K562 (cell line): ENCODE measurements around the gene ARL6IP4. TPM values are rescaled to one million over a fixed set of nuclear protein-coding genes. Genes with fewer than 3 reads are reported as not detected.
A peak's percentile ranks its signal among the peaks of the same experiment; 100 is the strongest.

Experiments used
- BRD4 ChIP-seq: fragments of 200-600 bp; sonication (generic); IDR thresholded peaks from 2 replicates; pipeline ENCODE4 v1.6.1; 2017; ENCODE audit warnings: inconsistent platforms
- GTF2F1 ChIP-seq: IDR thresholded peaks from 2 replicates; pipeline ENCODE4 v1.6.1; 2011; ENCODE audit warnings: low read depth, low read length, improper control_type of control experiment
- NFIC ChIP-seq: fragments of 450-650 bp; IDR thresholded peaks from 2 replicates; pipeline ENCODE4 v1.6.1; 2017; ENCODE audit warnings: mild to moderate bottlenecking, inconsistent platforms
- RBBP5 ChIP-seq: fragments of 200-600 bp; sonication (generic); IDR thresholded peaks from 2 replicates; pipeline ENCODE4 v1.6.1; 2012; ENCODE audit warnings: borderline replicate concordance, mild to moderate bottlenecking, low read length, control low read depth, inconsistent platforms; ENCODE audit not compliant: insufficient read depth, poor library complexity, severe bottlenecking
- SMAD2 ChIP-seq: fragments of 150-350 bp; IDR thresholded peaks from 2 replicates; pipeline ENCODE4 v1.6.1; 2014; ENCODE audit warnings: low read depth, mild to moderate bottlenecking, low read length
- SMC3 ChIP-seq: conservative IDR thresholded peaks from 2 replicates; pipeline ENCODE4 v1.6.1; 2011; ENCODE audit warnings: low read depth, low read length, improper control_type of control experiment; ENCODE audit not compliant: insufficient read depth
- ZNF830 ChIP-seq: fragments of 250-450 bp; sonication (Bioruptor Pico); IDR thresholded peaks from 2 replicates; pipeline ENCODE4 v1.5.0; 2021; ENCODE audit warnings: mild to moderate bottlenecking
- polyA plus RNA-seq, 8 experiments: library from polyadenylated mRNA; depleted of rRNA in 4 of 8; stranded (reverse) in 5 of 8; unstranded in 3 of 8; fragments of >200 nt; fragmentation: Nextera tagmentation in 2 of 8; fragmentation: Illumina TruSeq in 1 of 8; extraction: Ambion mirVana in 2 of 8; extraction: Trizol in 1 of 8; gene quantifications; 2 replicates each; pipeline versions ENCODE4 v1.2.1 to v1.2.3, GENCODE V29; 2011 to 2014; ENCODE audit warnings: inconsistent platforms in 1 of 8, missing spikeins in 1 of 8
- total RNA-seq, 7 experiments: library from RNA; depleted of rRNA in 6 of 7; stranded (reverse); fragments of >200 nt in 6 of 7; fragmentation: Illumina TruSeq in 2 of 7; extraction: Trizol in 2 of 7; gene quantifications; 2 replicates each; pipeline versions ENCODE4 v1.2.1 to v1.2.3, GENCODE V29; 2011 to 2021; ENCODE audit warnings: low replicate concordance in 1 of 7
- TF ChIP-seq, protein P1 (sequence below): fragments of 450-650 bp; IDR thresholded peaks from 2 replicates; pipeline ENCODE4 v1.6.1; 2016; ENCODE audit warnings: low read depth
- TF ChIP-seq, protein P2 (sequence below): sonication (generic); formaldehyde crosslinking; IDR thresholded peaks from 2 replicates; pipeline ENCODE4 v1.9.0; 2022; ENCODE audit warnings: mild to moderate bottlenecking, missing genetic modification reagents
- TF ChIP-seq, protein P3 (sequence below): fragments of 250-450 bp; sonication (Bioruptor Pico); IDR thresholded peaks from 2 replicates; pipeline ENCODE4 v1.9.0; 2021; ENCODE audit warnings: mild to moderate bottlenecking

Gene ARL6IP4
- total and polyA plus RNA-seq, 9 of the 15 experiments (the other 6 are each of a cell fraction or from before 2014, with no cell fraction given), result 2.4 to 255 (median 151) TPM

DNA sequence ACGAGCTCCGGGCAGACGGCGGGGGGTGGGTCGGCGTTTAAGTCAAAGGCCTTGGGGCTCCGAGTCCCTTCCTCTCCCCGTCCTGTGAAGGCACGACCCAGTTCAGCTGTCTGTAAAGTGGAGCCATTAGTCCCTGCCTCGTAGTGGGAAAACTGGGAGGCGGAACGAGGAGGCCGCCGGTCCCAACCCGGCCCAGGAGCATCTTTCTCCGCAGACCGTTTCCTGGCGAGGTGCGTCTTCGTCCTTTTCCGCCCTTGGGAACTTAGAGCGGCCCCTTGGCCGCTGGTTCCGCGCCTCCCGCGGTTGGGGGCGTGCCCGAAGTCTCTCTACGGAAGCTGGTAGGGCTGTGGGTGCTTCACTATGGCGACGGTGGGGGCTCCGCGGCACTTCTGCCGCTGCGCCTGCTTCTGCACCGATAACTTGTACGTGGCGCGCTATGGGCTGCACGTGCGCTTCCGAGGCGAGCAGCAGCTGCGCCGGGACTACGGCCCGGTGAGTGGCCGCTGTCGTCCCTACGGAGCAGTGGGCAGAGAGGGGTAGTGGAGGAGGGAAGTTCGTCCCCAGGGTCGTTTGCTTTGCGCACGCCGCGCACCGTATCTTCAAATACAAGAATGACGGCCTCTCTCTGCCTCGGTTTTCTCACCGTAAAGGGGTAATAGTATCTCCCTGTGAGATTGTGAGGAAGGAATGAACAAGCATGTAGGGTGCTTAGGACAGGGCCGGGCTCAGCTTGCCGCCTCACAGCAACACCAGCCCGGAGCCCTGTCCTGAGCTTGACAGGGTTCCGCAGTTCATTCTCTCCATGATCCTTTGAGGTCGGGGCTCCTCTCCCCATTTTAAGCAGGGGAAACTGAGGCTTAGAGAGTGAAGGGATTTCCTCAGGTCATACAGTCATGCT is 5.3 kb upstream of the ARL6IP4 start, which contains the start of gene OGFOD2 (continued):
- TF ChIP-seq, protein P1, sequence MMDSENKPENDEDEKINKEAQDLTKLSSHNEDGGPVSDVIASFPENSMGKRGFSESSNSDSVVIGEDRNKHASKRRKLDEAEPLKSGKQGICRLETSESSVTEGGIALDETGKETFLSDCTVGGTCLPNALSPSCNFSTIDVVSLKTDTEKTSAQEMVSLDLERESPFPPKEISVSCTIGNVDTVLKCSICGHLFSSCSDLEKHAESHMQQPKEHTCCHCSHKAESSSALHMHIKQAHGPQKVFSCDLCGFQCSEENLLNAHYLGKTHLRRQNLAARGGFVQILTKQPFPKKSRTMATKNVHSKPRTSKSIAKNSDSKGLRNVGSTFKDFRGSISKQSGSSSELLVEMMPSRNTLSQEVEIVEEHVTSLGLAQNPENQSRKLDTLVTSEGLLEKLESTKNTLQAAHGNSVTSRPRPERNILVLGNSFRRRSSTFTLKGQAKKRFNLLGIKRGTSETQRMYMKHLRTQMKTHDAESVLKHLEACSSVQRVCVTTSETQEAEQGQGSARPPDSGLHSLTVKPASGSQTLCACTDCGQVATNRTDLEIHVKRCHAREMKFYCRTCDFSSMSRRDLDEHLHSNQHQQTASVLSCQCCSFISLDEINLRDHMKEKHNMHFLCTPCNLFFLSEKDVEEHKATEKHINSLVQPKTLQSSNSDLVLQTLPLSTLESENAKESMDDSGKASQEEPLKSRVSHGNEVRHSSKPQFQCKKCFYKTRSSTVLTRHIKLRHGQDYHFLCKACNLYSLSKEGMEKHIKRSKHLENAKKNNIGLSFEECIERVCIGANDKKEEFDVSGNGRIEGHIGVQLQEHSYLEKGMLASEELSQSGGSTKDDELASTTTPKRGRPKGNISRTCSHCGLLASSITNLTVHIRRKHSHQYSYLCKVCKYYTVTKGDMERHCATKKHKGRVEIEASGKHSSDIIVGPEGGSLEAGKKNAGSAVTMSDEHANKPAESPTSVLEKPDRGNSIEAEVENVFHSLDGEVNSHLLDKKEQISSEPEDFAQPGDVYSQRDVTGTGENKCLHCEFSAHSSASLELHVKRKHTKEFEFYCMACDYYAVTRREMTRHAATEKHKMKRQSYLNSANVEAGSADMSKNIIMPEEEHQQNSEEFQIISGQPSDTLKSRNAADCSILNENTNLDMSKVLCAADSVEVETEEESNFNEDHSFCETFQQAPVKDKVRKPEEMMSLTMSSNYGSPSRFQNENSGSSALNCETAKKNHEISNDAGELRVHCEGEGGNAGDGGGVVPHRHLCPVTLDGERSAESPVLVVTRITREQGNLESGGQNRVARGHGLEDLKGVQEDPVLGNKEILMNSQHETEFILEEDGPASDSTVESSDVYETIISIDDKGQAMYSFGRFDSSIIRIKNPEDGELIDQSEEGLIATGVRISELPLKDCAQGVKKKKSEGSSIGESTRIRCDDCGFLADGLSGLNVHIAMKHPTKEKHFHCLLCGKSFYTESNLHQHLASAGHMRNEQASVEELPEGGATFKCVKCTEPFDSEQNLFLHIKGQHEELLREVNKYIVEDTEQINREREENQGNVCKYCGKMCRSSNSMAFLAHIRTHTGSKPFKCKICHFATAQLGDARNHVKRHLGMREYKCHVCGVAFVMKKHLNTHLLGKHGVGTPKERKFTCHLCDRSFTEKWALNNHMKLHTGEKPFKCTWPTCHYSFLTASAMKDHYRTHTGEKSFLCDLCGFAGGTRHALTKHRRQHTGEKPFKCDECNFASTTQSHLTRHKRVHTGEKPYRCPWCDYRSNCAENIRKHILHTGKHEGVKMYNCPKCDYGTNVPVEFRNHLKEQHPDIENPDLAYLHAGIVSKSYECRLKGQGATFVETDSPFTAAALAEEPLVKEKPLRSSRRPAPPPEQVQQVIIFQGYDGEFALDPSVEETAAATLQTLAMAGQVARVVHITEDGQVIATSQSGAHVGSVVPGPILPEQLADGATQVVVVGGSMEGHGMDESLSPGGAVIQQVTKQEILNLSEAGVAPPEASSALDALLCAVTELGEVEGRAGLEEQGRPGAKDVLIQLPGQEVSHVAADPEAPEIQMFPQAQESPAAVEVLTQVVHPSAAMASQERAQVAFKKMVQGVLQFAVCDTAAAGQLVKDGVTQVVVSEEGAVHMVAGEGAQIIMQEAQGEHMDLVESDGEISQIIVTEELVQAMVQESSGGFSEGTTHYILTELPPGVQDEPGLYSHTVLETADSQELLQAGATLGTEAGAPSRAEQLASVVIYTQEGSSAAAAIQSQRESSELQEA, result peak; percentile 93
- TF ChIP-seq SMC3 (0 out of 2 replicates have a peak, but pooled peaks have one; percentile 4), GTF2F1 (peak; percentile 49; the same call in 1 of the 2 replicates), SMAD2 (no peak), ZNF830 (CRISPR knock-in tag) (no peak; the same call in 1 of the 2 replicates), RBBP5 (peak; percentile 88), NFIC (no peak; the same call in 1 of the 2 replicates), BRD4 (peak; percentile 93; the same call in 1 of the 2 replicates)
- TF ChIP-seq, protein P2, sequence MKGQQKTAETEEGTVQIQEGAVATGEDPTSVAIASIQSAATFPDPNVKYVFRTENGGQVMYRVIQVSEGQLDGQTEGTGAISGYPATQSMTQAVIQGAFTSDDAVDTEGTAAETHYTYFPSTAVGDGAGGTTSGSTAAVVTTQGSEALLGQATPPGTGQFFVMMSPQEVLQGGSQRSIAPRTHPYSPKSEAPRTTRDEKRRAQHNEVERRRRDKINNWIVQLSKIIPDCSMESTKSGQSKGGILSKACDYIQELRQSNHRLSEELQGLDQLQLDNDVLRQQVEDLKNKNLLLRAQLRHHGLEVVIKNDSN (CRISPR knock-in tag), result peak; percentile 73
- TF ChIP-seq, protein P3, sequence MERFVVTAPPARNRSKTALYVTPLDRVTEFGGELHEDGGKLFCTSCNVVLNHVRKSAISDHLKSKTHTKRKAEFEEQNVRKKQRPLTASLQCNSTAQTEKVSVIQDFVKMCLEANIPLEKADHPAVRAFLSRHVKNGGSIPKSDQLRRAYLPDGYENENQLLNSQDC, result no peak
